Lower leg skin (tissue), 3 donors: Measurements from ENCODE around the gene ITM2C.

Experiments
- CTCF ChIP-seq, 3 donors: fragments of 450-650 bp; IDR thresholded peaks; one replicate each; pipeline ENCODE4 v1.5.1; 2016; ENCODE audit warnings: antibody characterized with exemption in 3 of 3, mild to moderate bottlenecking in 3 of 3, moderate library complexity in 2 of 3
- POLR2A ChIP-seq, 2 donors: fragments of 450-650 bp; IDR thresholded peaks; one replicate each; pipeline ENCODE4 v1.6.1; 2016 to 2017; ENCODE audit warnings: antibody characterized with exemption in 2 of 2, mild to moderate bottlenecking in 1 of 2, moderate library complexity in 1 of 2

GRCh38 chr2:230885463-230886130 lies 20.9 kb downstream of the ITM2C start:
- TF ChIP-seq CTCF (IDR thresholded peaks at IDR 0.05) (no peak), POLR2A (IDR thresholded peaks at IDR 0.05) (no peak)
